ENCODE results near the gene CTAG1A. TPM values are rescaled to one million over a fixed set of nuclear protein-coding genes. Genes with fewer than 3 reads are reported as not detected.
"Not testable (repeated sequence)": the region's sequence is repeated elsewhere in the genome, so short reads cannot be mapped to it uniquely, and the experiment has no call there.

The CTAG1A gene
- total RNA-seq, 1 experiment from 2014 or later, result not detected

DNA sequence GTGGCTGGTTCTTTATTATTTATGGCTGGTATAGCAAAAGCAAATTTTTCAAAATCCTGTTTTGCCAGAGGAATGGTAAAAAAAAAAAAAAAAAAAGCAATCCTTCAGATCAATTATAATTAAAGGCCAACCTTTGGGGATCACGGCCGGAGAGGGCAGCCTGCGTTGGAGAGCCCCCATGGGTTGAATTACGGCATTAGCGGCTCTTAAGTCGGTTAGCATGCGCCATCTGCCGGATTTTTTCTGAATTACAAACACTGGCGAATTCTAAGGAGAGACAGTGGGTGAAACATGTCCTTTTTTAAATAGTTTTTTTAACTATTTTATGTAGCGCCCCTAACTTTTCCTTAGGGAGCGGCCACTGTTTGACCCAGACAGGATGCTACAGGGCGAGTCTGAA, 28.7 kb downstream of the CTAG1A start:
- not testable (repeated sequence) for H3K9me3 ChIP-seq (ENCODE audit: control insufficient read depth, low read depth, low read length); H4K5ac ChIP-seq (ENCODE audit: insufficient read length, low read depth, low read length); H4K20me1 ChIP-seq (ENCODE audit: control insufficient read depth, insufficient read depth, insufficient read length); H2AFZ ChIP-seq (ENCODE audit: low read length); H2BK15ac ChIP-seq (ENCODE audit: low read depth, low read length); H3K36me3 Mint-ChIP-seq (ENCODE audit: insufficient read depth in 1 of 3, low read depth in 3 of 3); H2BK120ac ChIP-seq (ENCODE audit: low read depth, low read length, poor library complexity, severe bottlenecking); H3K27me3 Mint-ChIP-seq (ENCODE audit: low read depth); H3K79me2 ChIP-seq (ENCODE audit: insufficient read depth, low read length); H3K4ac ChIP-seq (ENCODE audit: low read depth, low read length); H2BK12ac ChIP-seq (ENCODE audit: insufficient read length, low read depth, low read length); H3K27me3 ChIP-seq (ENCODE audit: insufficient read depth, low read length); H3K4me2 ChIP-seq (ENCODE audit: insufficient read depth, insufficient read length, low read length); H3T11ph ChIP-seq (ENCODE audit: low read length); H3K4me1 ChIP-seq (ENCODE audit: insufficient read depth, low read length); H2BK5ac ChIP-seq (ENCODE audit: insufficient read length, low read length); H2AK5ac ChIP-seq (ENCODE audit: insufficient read length, low read length); H4K8ac ChIP-seq (replicated peaks; ENCODE audit: insufficient read length, low read depth, low read length); H3K23me2 ChIP-seq (ENCODE audit: insufficient read length, low read depth, low read length, poor library complexity, severe bottlenecking); H3K23ac ChIP-seq (ENCODE audit: insufficient read length, low read depth, low read length); H3K56ac ChIP-seq (ENCODE audit: insufficient read length, low read depth, low read length); H3K27ac ChIP-seq (ENCODE audit: insufficient read length, low read depth, low read length); H3K14ac ChIP-seq (ENCODE audit: insufficient read depth, low read length); H3K4me1 Mint-ChIP-seq; H4K91ac ChIP-seq (ENCODE audit: insufficient read length, low read depth, low read length); H2BK20ac ChIP-seq (ENCODE audit: low read depth, low read length, poor library complexity, severe bottlenecking); H3K18ac ChIP-seq (ENCODE audit: insufficient read length, low read depth, low read length); H3K4me3 Mint-ChIP-seq; H3K27ac Mint-ChIP-seq; DNase-seq; H3K9ac ChIP-seq (ENCODE audit: extremely low read depth, insufficient read length, low read length); H3K79me1 ChIP-seq (ENCODE audit: insufficient read depth, low read depth, low read length, poor library complexity, severe bottlenecking)
- WGBS (ENCODE audit: extremely low coverage, insufficient read length, low lambda C conversion rate), result no CpG with 5 or more reads among the region's 12 CpGs
- peaks cover 18 to 33% of the 10 kb centered on the region in 2 experiments for H3K9me3 Mint-ChIP-seq

DNA sequence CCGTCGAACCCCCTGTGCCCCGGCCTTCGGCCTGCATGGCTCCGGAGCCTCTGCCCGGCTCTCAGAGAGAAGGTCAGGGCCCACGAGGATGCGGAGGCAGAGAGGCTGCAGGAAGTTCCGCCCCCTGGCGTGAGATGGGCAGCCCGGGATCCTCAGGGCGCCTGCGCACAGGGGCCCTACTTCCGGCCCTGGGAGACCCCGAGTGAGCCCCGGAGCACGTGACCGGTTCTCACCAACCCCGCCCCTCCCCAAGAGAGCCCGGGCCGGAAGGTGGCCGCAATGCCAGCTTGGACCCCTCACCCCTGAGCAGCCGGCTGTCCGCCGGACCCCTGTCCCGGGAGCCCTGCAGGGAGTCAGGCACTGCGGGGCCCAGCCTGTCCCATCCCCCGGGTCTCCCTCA, 34.2 kb downstream of the CTAG1A start, which contains the start of gene CTAG1B:
Gene CTAG1B, minus strand, starts transcription at position 101 of the 400 bp plus-strand sequence. Its CDS starts 64 bp downstream, at position 37.
- H2AK5ac ChIP-seq (ENCODE audit: insufficient read length, low read length); H3K56ac ChIP-seq (ENCODE audit: insufficient read length, low read depth, low read length); H3K9me3 ChIP-seq (ENCODE audit: control insufficient read depth, low read depth, low read length); H3K14ac ChIP-seq (ENCODE audit: insufficient read depth, low read length); H2BK20ac ChIP-seq (ENCODE audit: low read depth, low read length, poor library complexity, severe bottlenecking); H4K5ac ChIP-seq (ENCODE audit: insufficient read length, low read depth, low read length); H3K4me2 ChIP-seq (ENCODE audit: insufficient read depth, insufficient read length, low read length); H3K79me2 ChIP-seq (ENCODE audit: insufficient read depth, low read length); H3K27ac ChIP-seq (ENCODE audit: insufficient read length, low read depth, low read length); H3K23ac ChIP-seq (ENCODE audit: insufficient read length, low read depth, low read length); H3K27ac Mint-ChIP-seq; H3K4me3 Mint-ChIP-seq; H4K20me1 ChIP-seq (ENCODE audit: control insufficient read depth, insufficient read depth, insufficient read length); H3K18ac ChIP-seq (ENCODE audit: insufficient read length, low read depth, low read length); H4K91ac ChIP-seq (ENCODE audit: insufficient read length, low read depth, low read length); H2BK120ac ChIP-seq (ENCODE audit: low read depth, low read length, poor library complexity, severe bottlenecking); H2BK12ac ChIP-seq (ENCODE audit: insufficient read length, low read depth, low read length); H3K36me3 Mint-ChIP-seq (ENCODE audit: insufficient read depth in 1 of 3, low read depth in 3 of 3); H4K8ac ChIP-seq (replicated peaks; ENCODE audit: insufficient read length, low read depth, low read length); H2AFZ ChIP-seq (ENCODE audit: low read length); H3K4ac ChIP-seq (ENCODE audit: low read depth, low read length); H2BK5ac ChIP-seq (ENCODE audit: insufficient read length, low read length); H3K4me1 Mint-ChIP-seq; H3K27me3 ChIP-seq (ENCODE audit: insufficient read depth, low read length); H3K4me1 ChIP-seq (ENCODE audit: insufficient read depth, low read length); H3K23me2 ChIP-seq (ENCODE audit: insufficient read length, low read depth, low read length, poor library complexity, severe bottlenecking); H3K9me3 Mint-ChIP-seq; DNase-seq; H3K9ac ChIP-seq (ENCODE audit: extremely low read depth, insufficient read length, low read length); H2BK15ac ChIP-seq (ENCODE audit: low read depth, low read length); H3K27me3 Mint-ChIP-seq (ENCODE audit: low read depth); H3T11ph ChIP-seq (ENCODE audit: low read length); H3K79me1 ChIP-seq (ENCODE audit: insufficient read depth, low read depth, low read length, poor library complexity, severe bottlenecking): not testable (repeated sequence)
- no CpG with 5 or more reads among the region's 28 CpGs for WGBS (ENCODE audit: extremely low coverage, insufficient read length, low lambda C conversion rate)
